ENCODE measurements around the gene ECI1. TPM values are rescaled to one million over a fixed set of nuclear protein-coding genes. Genes with fewer than 3 reads are reported as not detected.

ECI1 gene
- total and polyA plus RNA-seq, 4 donors, result 18.8 to 58.9 (median 53.9) TPM

DNA sequence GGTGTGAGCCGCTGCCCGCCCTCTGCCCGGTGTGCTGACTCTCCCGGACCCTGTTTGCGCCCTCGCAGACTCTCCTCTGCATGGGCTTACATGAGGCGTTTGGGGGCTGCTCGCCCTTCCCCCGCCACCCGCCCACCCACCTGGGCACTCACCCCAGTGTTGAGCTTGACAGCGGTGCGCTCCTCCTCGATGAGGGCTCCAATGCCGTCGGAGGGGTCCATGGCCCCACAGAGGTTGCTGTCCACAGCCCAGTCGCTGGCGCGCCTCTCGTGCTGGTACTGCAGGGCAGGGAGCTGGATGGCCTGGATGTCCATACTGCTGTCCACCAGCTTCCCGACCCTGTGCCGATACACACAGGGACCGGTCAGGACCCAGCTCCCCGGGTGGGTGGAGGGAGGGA is 37.9 kb upstream of the ECI1 start:
- Histone ChIP-seq H3K36me3 (ENCODE audit: control insufficient read depth, insufficient read depth, low read length) (peaks cover 98% of the 10 kb centered on the region), H3K27ac (ENCODE audit: low read depth, low read length) (no peak overlapping the region), H3K4me1 (ENCODE audit: control insufficient read depth, insufficient read depth, low read length) (no peaks in the 10 kb centered on the region), H3K27me3 (ENCODE audit: control insufficient read depth, insufficient read depth, low read length) (no peaks in the 10 kb centered on the region), H3K4me3 (ENCODE audit: low read depth, low read length) (no peak overlapping the region), H3K9me3 (ENCODE audit: control insufficient read depth, insufficient read depth, low read length) (no peaks in the 10 kb centered on the region)
- no peak for DNase-seq (ENCODE audit: low read depth in 4 of 6, low spot score in 6 of 6)
- 94% methylated on average over 21 of the region's 23 CpGs for WGBS (ENCODE audit: insufficient coverage)

DNA sequence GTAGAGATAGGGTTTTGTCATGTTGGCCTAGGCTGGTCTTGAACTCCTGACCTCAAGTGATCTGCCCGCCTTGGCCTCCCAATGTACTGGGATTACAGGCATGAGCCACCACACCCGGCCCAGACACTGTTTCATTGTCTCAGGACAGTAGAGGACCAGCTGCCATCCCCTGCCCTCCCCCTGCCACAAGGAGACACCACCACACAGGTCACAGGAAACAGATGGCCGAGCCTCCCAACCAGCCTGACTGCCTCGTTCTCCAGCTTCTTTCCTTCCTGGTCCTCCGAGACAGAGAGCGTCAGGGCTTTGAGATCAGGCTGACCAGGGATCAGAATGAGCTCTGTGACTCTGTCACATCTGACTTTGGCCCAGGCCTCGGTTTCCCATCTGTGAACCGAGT is 37.3 kb upstream of the ECI1 start:
- Histone ChIP-seq H3K27me3 (ENCODE audit: control insufficient read depth, insufficient read depth, low read length) (no peaks in the 10 kb centered on the region), H3K4me1 (ENCODE audit: control insufficient read depth, insufficient read depth, low read length) (no peaks in the 10 kb centered on the region), H3K27ac (ENCODE audit: low read depth, low read length) (no peak overlapping the region), H3K4me3 (ENCODE audit: low read depth, low read length) (no peak overlapping the region), H3K36me3 (ENCODE audit: control insufficient read depth, insufficient read depth, low read length) (peaks cover 98% of the 10 kb centered on the region), H3K9me3 (ENCODE audit: control insufficient read depth, insufficient read depth, low read length) (no peaks in the 10 kb centered on the region)
- DNase-seq (ENCODE audit: low read depth in 4 of 6, low spot score in 6 of 6), result no peak
- 80% methylated on average over 8 of the region's 8 CpGs for WGBS (ENCODE audit: insufficient coverage)

DNA sequence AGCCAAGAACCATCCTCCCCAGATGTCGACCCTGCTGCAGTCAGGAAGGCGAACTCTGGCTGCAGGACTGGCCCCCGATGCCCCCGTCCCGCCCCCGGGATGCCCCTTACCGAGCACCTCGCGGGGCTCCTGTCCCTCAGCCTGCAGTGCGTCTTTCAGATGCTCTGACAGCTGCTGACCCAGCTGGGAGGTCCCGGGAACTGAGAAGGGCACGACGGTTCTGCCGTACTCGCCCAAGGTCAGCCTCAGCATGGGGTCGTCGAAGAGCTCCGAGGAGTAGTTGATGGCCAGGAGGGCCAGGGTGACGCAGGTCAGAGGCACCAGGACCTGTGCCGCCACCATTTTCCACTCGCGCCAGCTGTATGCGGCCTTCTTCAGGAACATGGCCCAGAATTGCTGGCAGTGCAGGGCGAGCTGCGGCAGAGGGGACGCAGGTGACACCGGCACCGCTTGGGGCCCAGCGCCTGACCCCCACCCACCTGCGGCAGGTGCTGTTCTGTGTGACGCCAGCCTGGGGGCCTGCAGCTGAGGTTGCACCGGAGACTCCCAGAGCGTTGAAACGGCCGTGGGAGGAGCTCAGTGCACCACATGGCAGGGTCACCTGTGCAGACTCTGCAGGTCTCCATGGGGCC is 36.6 kb upstream of the ECI1 start:
- H3K27ac ChIP-seq (ENCODE audit: low read depth, low read length), result no peak overlapping the region
- DNase-seq (ENCODE audit: low read depth in 4 of 6, low spot score in 6 of 6), result no peak
- 82% methylated on average over 32 of the region's 35 CpGs for WGBS (ENCODE audit: insufficient coverage)
- H3K27me3 ChIP-seq (ENCODE audit: control insufficient read depth, insufficient read depth, low read length), result no peaks in the 10 kb centered on the region
- peaks cover 98% of the 10 kb centered on the region for H3K36me3 ChIP-seq (ENCODE audit: control insufficient read depth, insufficient read depth, low read length)
- H3K4me1 ChIP-seq (ENCODE audit: control insufficient read depth, insufficient read depth, low read length), result no peaks in the 10 kb centered on the region
- H3K4me3 ChIP-seq (ENCODE audit: low read depth, low read length), result no peak overlapping the region
- H3K9me3 ChIP-seq (ENCODE audit: control insufficient read depth, insufficient read depth, low read length), result no peaks in the 10 kb centered on the region

GRCh38 chr16:2286550-2286949 is 35.2 kb upstream of the ECI1 start:
- no peaks in the 10 kb centered on the region for H3K9me3 ChIP-seq (ENCODE audit: control insufficient read depth, insufficient read depth, low read length)
- no peaks in the 10 kb centered on the region for H3K27me3 ChIP-seq (ENCODE audit: control insufficient read depth, insufficient read depth, low read length)
- DNase-seq (ENCODE audit: low read depth in 4 of 6, low spot score in 6 of 6), result no peak
- no peaks in the 10 kb centered on the region for H3K4me1 ChIP-seq (ENCODE audit: control insufficient read depth, insufficient read depth, low read length)
- peaks cover 98% of the 10 kb centered on the region for H3K36me3 ChIP-seq (ENCODE audit: control insufficient read depth, insufficient read depth, low read length)
- 90% methylated on average over 17 of the region's 17 CpGs for WGBS (ENCODE audit: insufficient coverage)
- H3K4me3 ChIP-seq (ENCODE audit: low read depth, low read length), result no peak overlapping the region
- H3K27ac ChIP-seq (ENCODE audit: low read depth, low read length), result no peak overlapping the region

DNA sequence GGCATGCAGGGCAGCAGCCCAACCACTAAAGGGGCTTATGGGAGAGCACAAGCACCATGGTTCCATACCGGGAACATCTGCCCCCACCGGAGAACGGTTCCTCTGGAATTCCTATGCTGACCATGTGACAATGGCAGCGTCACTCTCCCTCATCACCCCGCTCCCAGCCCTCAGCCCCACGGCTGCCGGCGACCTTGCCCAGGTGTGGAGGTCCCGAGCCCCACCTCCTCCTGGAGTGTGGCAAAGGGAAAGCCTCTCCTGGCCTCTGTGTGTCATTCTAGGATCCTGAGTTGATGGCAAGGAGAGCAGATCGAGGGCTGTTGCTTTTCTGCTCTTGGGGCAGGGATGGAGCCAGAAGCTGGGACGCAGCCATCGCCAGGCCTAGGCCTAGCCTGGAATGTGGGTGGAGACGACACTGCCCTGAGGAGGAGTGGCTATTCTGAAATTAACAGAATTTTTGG is 34.4 kb upstream of the ECI1 start:
- no peaks in the 10 kb centered on the region for H3K4me1 ChIP-seq (ENCODE audit: control insufficient read depth, insufficient read depth, low read length)
- H3K36me3 ChIP-seq (ENCODE audit: control insufficient read depth, insufficient read depth, low read length), result peaks cover 100% of the 10 kb centered on the region
- H3K4me3 ChIP-seq (ENCODE audit: low read depth, low read length), result no peak overlapping the region
- H3K27ac ChIP-seq (ENCODE audit: low read depth, low read length), result no peak overlapping the region
- WGBS (ENCODE audit: insufficient coverage), result 83% methylated on average over 11 of the region's 13 CpGs
- no peaks in the 10 kb centered on the region for H3K27me3 ChIP-seq (ENCODE audit: control insufficient read depth, insufficient read depth, low read length)
- no peaks in the 10 kb centered on the region for H3K9me3 ChIP-seq (ENCODE audit: control insufficient read depth, insufficient read depth, low read length)
- DNase-seq (ENCODE audit: low read depth in 4 of 6, low spot score in 6 of 6), result no peak

DNA sequence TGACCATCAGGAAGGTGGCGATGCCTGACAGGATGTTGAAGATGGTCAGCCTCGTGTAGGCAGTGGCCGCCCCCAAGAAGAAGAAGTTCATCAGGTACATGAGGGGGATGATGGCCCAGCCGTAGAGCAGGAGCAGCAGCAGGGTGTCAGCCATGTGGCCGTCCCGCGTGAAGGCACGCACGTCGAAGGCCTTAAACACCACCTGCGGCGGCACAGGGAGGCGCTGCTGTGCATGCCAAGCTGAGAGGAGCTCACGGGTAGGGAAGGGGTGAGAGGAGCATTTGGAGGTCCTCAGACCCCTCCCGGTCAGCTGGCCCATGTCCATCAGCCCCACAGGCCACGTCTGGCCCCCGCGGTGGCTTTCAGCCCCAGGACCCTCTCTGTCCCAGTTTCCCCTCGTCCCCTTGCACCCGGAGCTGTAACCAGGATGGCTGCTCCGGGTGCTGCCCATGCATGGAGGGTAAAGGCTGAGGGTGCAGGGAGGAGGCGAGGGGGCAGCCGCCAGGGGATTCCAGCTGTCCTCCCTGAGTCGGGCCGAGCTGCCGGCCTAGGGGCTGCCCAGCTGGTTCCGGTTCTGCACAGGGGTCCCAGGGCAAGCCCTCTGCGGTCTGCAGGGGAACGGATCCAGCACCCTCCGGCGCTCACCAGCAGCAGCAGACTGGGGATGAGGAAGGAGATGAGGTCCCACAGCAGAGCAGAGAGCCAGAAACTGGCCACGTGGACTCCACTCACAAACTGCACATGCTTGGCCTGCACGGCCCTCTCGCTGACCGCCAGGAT is 33.6 kb upstream of the ECI1 start:
- Histone ChIP-seq H3K4me1 (ENCODE audit: control insufficient read depth, insufficient read depth, low read length) (no peaks in the 10 kb centered on the region), H3K36me3 (ENCODE audit: control insufficient read depth, insufficient read depth, low read length) (peaks cover 100% of the 10 kb centered on the region), H3K27ac (ENCODE audit: low read depth, low read length) (no peak overlapping the region), H3K9me3 (ENCODE audit: control insufficient read depth, insufficient read depth, low read length) (no peaks in the 10 kb centered on the region), H3K4me3 (ENCODE audit: low read depth, low read length) (no peak overlapping the region), H3K27me3 (ENCODE audit: control insufficient read depth, insufficient read depth, low read length) (no peaks in the 10 kb centered on the region)
- no peak for DNase-seq (ENCODE audit: low read depth in 4 of 6, low spot score in 6 of 6)
- WGBS (ENCODE audit: insufficient coverage), result 88% methylated on average over 35 of the region's 35 CpGs

DNA sequence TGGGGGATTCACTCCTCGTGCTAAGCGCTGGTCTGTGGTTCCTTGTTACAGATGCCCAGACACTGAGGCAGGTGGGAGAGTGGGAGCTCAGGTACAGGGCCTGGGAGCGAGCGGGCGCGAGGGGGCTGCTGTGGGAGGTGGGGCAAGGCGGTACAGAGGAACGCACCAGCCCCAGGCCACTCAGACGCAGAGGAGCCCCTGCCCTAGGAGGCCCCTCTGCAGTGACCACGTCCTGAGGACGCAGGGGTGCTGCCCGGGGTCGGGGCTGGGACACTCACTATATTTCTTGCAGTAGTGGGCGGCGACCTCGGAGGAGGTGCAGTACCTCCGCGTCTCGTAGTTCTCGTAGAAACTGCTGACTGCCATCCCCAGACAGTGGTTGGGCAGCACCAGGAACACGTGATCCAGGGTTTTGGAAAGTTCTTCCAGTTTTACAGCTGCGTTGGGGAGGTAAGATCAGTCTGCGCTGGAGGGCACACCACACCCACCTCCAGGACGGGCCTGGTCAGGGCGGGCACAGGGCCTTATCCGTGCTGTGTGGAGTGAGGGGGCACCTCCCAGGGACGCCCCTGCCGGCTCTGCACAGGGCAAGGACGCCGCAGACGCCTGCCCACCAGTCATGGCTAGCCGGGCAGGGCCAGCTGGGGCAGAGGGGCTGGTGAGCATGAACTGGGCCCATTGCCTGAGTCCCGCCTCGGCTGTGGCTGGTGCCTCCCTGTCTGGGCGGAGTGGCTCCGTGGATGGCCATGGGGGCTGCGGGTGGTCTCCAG is 32.8 kb upstream of the ECI1 start:
- H3K4me1 ChIP-seq (ENCODE audit: control insufficient read depth, insufficient read depth, low read length), result no peaks in the 10 kb centered on the region
- H3K27ac ChIP-seq (ENCODE audit: low read depth, low read length), result no peak overlapping the region
- H3K4me3 ChIP-seq (ENCODE audit: low read depth, low read length), result no peak overlapping the region
- peaks cover 100% of the 10 kb centered on the region for H3K36me3 ChIP-seq (ENCODE audit: control insufficient read depth, insufficient read depth, low read length)
- H3K9me3 ChIP-seq (ENCODE audit: control insufficient read depth, insufficient read depth, low read length), result no peaks in the 10 kb centered on the region
- 90% methylated on average over 34 of the region's 37 CpGs for WGBS (ENCODE audit: insufficient coverage)
- no peak for DNase-seq (ENCODE audit: low read depth in 4 of 6, low spot score in 6 of 6)
- no peaks in the 10 kb centered on the region for H3K27me3 ChIP-seq (ENCODE audit: control insufficient read depth, insufficient read depth, low read length)

GRCh38 chr16:2282866-2283555 is 31.6 kb upstream of the ECI1 start:
- H3K9me3 ChIP-seq (ENCODE audit: control insufficient read depth, insufficient read depth, low read length), result no peaks in the 10 kb centered on the region
- no peaks in the 10 kb centered on the region for H3K27me3 ChIP-seq (ENCODE audit: control insufficient read depth, insufficient read depth, low read length)
- 81% methylated on average over 21 of the region's 26 CpGs for whole genome bisulfite sequencing (ENCODE audit: insufficient coverage)
- H3K36me3 ChIP-seq (ENCODE audit: control insufficient read depth, insufficient read depth, low read length), result peaks cover 100% of the 10 kb centered on the region
- no peak overlapping the region for H3K4me3 ChIP-seq (ENCODE audit: low read depth, low read length)
- no peaks in the 10 kb centered on the region for H3K4me1 ChIP-seq (ENCODE audit: control insufficient read depth, insufficient read depth, low read length)
- H3K27ac ChIP-seq (ENCODE audit: low read depth, low read length), result no peak overlapping the region
- no peak for DNase-seq (ENCODE audit: low read depth in 4 of 6, low spot score in 6 of 6)

GRCh38 chr16:2282262-2282661 is 30.9 kb upstream of the ECI1 start:
- DNase-seq (ENCODE audit: low read depth in 4 of 6, low spot score in 6 of 6), result no peak
- Histone ChIP-seq H3K36me3 (ENCODE audit: control insufficient read depth, insufficient read depth, low read length) (peaks cover 100% of the 10 kb centered on the region), H3K4me3 (ENCODE audit: low read depth, low read length) (no peak overlapping the region), H3K27me3 (ENCODE audit: control insufficient read depth, insufficient read depth, low read length) (no peaks in the 10 kb centered on the region), H3K9me3 (ENCODE audit: control insufficient read depth, insufficient read depth, low read length) (no peaks in the 10 kb centered on the region), H3K27ac (ENCODE audit: low read depth, low read length) (no peak overlapping the region), H3K4me1 (ENCODE audit: control insufficient read depth, insufficient read depth, low read length) (no peaks in the 10 kb centered on the region)
- WGBS (ENCODE audit: insufficient coverage), result 55% methylated on average over 2 of the region's 5 CpGs

All from spinal cord (tissue), 10 donors.